GM12873 (cell line): ENCODE measurements around the gene DSCAML1.

Experiments
- TF ChIP-seq, protein P1 (sequence below): IDR thresholded peaks from 2 replicates; pipeline ENCODE4 v1.5.1; 2012; ENCODE audit warnings: low read depth, mild to moderate bottlenecking, moderate library complexity, low read length, control low read depth; ENCODE audit not compliant: insufficient read depth; ENCODE audit errors: missing control alignments

The DSCAML1 gene

DNA sequence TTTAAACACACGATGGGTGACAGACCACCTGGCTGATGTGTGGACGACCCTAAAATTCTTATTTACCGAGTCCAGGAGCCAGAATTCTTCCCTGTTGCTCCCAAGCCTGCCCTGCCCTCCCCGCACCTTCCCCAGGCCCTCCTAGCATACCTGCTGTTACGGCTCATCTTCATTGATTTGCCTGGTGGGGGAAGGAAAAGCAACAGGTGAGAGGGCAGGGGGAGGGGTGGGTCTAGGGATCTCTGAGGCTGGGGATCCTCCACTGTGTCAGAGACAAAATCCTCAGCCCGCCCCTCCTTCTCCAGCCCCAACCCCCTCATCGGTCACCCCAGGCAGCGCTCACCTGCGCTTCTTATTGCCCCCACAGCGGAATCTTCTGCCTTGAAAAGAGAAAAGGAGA is 23.5 kb upstream of the DSCAML1 start:
- TF ChIP-seq, protein P1, sequence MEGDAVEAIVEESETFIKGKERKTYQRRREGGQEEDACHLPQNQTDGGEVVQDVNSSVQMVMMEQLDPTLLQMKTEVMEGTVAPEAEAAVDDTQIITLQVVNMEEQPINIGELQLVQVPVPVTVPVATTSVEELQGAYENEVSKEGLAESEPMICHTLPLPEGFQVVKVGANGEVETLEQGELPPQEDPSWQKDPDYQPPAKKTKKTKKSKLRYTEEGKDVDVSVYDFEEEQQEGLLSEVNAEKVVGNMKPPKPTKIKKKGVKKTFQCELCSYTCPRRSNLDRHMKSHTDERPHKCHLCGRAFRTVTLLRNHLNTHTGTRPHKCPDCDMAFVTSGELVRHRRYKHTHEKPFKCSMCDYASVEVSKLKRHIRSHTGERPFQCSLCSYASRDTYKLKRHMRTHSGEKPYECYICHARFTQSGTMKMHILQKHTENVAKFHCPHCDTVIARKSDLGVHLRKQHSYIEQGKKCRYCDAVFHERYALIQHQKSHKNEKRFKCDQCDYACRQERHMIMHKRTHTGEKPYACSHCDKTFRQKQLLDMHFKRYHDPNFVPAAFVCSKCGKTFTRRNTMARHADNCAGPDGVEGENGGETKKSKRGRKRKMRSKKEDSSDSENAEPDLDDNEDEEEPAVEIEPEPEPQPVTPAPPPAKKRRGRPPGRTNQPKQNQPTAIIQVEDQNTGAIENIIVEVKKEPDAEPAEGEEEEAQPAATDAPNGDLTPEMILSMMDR, result no peak

DNA sequence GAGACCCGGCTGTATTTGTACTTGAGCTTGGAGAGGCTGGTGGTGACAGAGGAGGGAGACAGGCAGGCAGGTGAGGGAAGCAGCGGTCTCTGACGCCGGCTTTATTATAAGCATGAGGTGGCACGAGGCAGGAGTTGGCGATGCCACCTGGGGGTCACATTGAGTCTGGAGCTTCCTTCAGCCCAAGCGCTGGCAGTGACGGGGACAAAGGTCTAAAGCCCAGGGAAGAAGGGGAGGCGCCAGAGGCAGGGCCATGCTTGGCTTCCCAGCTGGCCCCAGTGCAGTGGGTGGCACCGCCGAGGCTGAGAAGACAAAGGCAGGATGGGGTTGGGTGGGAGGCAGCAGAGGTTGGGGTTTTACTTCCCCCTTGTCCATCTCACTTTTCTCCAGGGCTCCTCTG is 23.1 kb upstream of the DSCAML1 start:
- TF ChIP-seq, protein P1, result no peak

DNA sequence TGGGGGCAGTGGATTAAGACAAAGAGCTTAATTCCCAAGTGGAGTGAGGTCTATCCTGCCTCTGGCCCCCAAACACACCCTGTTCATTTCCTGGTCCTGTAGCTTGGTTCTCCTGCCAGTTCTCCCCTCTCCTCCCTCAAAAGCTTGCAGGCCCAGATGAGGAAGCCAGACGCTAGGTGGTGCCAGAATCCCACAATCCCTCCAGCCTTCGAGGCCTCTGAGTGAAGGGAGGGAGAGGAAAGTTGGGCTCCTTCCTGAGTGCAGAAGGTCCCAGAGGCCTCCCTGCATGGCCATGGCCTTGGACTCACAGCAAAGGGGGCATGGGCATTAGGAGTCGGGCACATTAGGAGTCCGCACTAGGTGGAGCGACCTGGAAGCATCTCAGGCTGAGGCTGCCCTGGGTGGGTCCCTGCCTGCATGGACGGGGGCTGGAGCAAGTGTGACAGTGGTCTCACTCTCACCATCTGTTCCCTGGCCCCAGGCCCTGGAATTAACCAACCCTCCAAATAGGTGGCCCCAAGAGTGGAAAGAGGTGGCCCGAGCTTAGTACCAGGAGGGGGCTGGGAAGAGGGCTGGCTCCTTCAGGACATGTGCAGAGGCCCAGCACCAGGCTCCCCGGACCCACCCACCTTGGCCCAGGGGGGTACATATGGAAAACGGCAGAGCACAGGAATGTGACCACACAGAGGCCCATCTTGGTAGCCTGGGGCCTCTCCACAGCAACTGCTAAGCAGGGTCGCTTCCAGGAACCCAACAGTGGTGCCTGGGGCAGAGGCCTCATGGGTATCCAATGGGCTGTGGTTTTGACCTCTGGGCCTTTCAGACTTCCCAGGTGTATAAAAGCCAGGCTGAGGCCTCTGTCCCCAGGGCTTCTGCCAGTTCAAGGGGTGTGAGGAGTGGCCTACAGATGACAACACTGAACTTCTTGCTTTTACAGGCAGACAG is 22.4 kb upstream of the DSCAML1 start:
- TF ChIP-seq, protein P1, result peak; percentile 71

DNA sequence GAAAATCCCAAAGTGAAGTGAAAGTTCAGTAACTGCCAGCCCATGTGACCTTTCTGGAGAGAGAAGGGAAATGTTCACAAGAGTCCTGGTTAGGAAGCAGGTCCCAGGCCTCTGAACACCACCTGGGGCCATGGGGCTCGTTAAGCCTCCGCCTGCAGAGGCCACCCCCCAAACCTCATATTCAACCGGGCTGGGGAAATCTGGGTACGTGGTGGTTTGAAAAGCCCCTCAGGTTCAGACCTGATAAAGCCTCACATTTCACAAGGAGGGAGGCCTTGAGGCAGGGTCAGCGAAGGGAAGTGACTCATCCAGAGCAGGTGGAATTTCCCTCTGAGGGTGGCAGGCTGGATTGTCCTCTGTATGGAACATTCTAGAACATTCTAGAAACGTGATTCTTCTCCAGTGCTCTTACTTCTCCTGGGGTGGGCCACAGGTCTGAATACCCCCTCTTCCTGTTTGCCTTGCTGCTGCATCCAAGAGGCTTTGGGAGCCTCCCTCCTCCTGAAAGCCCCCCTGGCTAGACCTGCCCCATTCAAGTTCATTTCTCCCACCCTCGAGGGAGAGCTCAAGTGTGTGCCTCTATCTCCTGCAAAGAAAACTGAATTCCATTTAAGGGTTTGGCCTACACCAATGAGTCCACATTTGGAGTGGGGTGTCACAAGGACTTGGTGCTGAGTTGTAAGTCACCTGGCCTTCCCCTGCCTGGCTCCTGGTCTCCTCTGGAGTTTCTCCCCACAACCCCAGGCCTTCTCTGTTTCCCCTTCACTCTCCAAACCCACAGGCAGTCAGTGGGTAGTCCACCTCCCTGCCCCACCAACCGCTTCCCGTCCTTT is 21.2 kb upstream of the DSCAML1 start:
- TF ChIP-seq, protein P1, result no peak

DNA sequence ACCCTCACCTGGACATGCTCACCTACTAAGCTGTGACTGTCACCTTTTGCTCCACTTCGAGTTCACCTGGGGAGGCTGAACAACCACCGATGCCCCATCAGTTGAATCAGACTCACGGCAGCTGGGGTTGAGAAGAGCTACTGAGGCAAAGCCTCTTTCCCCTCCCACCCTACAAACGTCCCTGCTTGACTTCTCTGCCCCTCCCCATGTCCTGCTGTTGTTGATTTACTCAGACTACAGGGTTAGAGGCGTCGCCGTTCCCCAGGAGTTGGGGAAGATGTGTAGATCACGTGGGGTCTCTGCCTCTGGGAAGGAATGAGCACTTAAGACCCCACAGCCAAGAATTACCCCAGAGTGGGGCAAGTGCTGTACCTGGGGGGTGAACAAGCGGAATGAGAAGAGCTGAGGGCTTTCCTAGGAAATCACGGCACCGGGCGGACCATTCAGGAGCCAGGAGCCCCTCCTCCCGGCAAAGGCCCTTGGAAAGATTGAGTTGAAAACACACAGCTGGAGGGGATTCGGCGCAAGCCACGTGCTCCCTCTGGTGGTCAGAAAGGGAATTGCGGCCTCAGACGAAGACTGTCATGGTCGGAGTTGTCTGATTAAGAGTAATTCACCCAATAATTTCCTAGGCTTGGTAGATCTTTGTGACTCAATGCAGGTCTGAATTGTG is 20.5 kb upstream of the DSCAML1 start:
- TF ChIP-seq, protein P1, result peak; percentile 100

DNA sequence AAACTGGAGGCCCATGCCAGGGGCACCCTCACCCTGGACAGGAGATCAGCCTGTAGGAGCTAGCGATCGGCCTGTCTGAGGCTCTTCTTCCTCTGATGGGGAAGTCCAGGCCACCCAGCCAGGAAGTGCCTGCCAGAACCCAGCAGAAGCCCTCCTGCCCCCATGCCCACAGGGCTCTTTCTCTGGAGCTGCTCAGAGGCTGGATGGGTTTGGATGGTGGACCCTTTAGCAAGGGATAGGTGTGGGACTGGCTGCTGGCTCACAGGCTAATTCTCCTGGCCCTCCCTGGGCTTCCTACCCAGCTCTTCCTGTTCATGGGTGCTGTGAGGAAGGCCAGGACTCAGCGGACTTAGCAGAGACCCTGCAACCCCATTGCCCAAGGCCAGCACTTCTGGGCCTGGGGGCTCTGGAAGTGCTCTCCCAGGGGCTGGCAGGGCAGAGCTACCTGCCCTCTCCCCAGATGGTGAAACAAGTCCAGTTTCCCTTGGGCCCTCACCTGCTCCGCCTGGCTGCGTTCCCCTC is 19.9 kb upstream of the DSCAML1 start:
- TF ChIP-seq, protein P1, result no peak

DNA sequence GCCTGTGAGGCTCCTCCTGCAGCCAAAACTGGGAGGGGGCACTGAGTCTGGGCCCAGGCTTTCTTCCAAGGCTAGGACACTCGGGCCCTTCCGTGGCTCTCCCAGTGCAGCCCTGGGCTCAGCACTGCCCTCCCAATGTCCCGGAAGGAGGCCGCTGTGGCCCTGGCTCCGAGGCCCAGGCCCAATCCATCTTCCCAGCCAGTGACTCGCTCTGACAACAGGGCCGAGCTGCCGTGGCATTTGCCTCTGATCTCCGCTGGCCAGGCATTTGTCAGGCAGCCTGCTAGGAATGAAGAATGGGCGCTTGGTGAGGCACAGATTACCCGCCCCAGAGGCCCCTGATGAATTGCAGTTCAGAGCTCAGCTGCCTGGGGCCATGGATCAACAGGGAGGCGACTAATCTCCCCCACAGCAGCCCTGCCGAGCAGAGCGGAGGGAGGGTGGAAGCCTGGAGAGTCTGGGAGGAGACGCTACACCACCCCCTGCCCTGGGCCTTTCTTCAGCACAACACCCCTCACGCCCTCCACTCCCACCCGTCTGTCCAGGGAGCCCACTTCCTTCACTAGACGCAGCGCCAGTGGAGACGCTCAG is 19.2 kb upstream of the DSCAML1 start:
- TF ChIP-seq, protein P1, result no peak
